CD4-positive, alpha-beta T cell treated with Interleukin-6 for 4 hours (primary cell): ENCODE measurements around the gene AGAP2.
"Not testable (repeated sequence)": the region's sequence is repeated elsewhere in the genome, so short reads cannot be mapped to it uniquely, and the experiment has no call there.

Experiments
- DNase-seq: peaks from one replicate; pipeline ENCODE4 v3.0.0-alpha.2; 2020; ENCODE audit warnings: mixed read lengths

The AGAP2 gene

GRCh38 chr12:57692500-57692899, 46.0 kb downstream of the AGAP2 start:
- DNase-seq, result no peak

DNA sequence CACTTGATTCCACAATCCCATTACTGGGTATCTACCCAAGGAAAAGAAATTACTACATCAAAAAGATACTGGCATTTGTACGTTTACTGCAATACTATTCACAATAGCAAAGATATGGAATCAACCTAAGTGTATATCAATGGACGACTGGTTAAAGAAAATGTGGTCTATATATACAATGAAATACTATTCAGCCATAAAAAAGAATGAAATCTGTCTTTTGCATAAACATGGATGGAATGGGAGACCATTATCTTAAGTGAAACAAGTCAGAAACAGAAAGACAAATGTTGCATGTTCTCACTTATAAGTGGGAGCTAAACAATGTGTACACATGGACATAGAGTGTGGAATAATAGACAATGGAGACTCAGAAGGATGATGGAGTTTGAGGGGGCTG, 49.6 kb downstream of the AGAP2 start:
- DNase-seq, result no peak

DNA sequence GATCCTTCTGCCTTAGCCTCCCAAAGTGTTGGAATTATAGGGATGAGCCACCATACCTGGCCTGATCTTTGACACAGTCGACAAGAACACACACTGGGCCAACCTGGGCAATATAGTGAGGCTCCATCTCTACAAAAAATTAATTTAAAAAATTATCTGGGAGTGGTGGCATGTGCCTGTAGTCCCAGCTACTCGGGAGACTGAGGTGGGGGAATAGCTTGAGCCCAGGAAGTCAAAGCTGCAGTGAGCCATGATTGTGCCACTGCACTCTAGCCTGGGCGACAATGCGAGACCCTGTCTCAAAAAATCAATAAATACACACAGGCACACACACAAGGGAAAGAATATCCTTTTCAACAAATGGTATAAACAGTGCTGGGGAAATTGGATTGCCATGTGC, 50.7 kb downstream of the AGAP2 start:
- no peak for DNase-seq

- no peak for DNase-seq
These were observed 58.8 kb downstream of the AGAP2 start for GRCh38 chr12:57679697-57680096.

- not testable (repeated sequence) for DNase-seq
These were observed 60.6 kb downstream of the AGAP2 start for GRCh38 chr12:57677947-57678346.

GRCh38 chr12:57674691-57675090, 63.9 kb downstream of the AGAP2 start:
- DNase-seq, result no peak
